Stomach (tissue), 9 donors: ENCODE measurements around the gene EVL. TPM values are rescaled to one million over a fixed set of nuclear protein-coding genes. Genes with fewer than 3 reads are reported as not detected.

Experiments used
- DNase-seq, 2 donors: peaks; one replicate each; pipeline versions ENCODE4 v3.0.0 to v3.0.0-alpha.2; 2013 to 2019
- H3K27ac ChIP-seq, 5 donors: fragments of 200-600 bp in 4 of 5; sonication (generic) in 4 of 5; one replicate each; pipeline ENCODE4 v1.5.1; 2013 to 2019; ENCODE audit warnings: mild to moderate bottlenecking in 1 of 5, moderate library complexity in 1 of 5
- H3K27me3 ChIP-seq, 3 donors: fragments of 200-600 bp; sonication (generic); one replicate each; pipeline ENCODE4 v1.5.1; 2017 to 2019; ENCODE audit warnings: mixed run types in 1 of 3
- H3K36me3 ChIP-seq, 4 donors: fragments of 200-600 bp; sonication (generic); 1 replicate in 3 of 4; 2 replicates in 1 of 4; pipeline ENCODE4 v1.5.1; 2016 to 2019
- H3K4me1 ChIP-seq, 4 donors: fragments of 200-600 bp; sonication (generic); one replicate each; pipeline ENCODE4 v1.5.1; 2016 to 2019
- H3K4me3 ChIP-seq, 4 donors: fragments of 200-600 bp; sonication (generic) in 3 of 4; one replicate each; pipeline ENCODE4 v1.5.1; 2016 to 2019; ENCODE audit warnings: mild to moderate bottlenecking in 1 of 4
- H3K9me3 ChIP-seq, 4 donors: fragments of 200-600 bp; sonication (generic); one replicate each; pipeline ENCODE4 v1.5.1; 2016 to 2019
- EP300 ChIP-seq: sonication (generic); formaldehyde crosslinking; IDR thresholded peaks from one replicate; pipeline ENCODE4 v1.6.1; 2017; ENCODE audit warnings: antibody characterized with exemption
- POLR2A ChIP-seq, 4 donors: fragments of 450-650 bp; IDR thresholded peaks; one replicate each; pipeline ENCODE4 v1.6.1; 2016; ENCODE audit warnings: antibody characterized with exemption in 4 of 4, control low read depth in 2 of 4, mild to moderate bottlenecking in 1 of 4, moderate library complexity in 1 of 4
- POLR2AphosphoS5 ChIP-seq, 3 donors: sonication (generic); formaldehyde crosslinking; IDR thresholded peaks; one replicate each; pipeline ENCODE4 v1.6.1; 2016; ENCODE audit warnings: antibody characterized with exemption in 3 of 3
- WGBS, 5 donors: extraction: QIAGEN DNeasy Blood & Tissue Kit in 3 of 5; methylation state at CpG; one replicate each; pipeline versions ENCODE4 v1.1.5 to v1.1.7; 2013 to 2018; 5-methylcytosine and 5-hydroxymethylcytosine counted together
- intact Hi-C: fragments of 100-400 bp; cut with DNase I; formaldehyde crosslinking; loops from one replicate; pipeline ENCODE4 v1.15.1; 2023; ENCODE audit warnings: low total_unique reads
- polyA plus RNA-seq, 3 donors: library from polyadenylated mRNA; stranded (reverse); fragments of 200-250 nt; gene quantifications; one replicate each; pipeline ENCODE4 v1.2.3, GENCODE V29; 2013
- total RNA-seq, 5 donors: library from RNA; depleted of rRNA; stranded (reverse); fragments of >200 nt; gene quantifications; one replicate each; pipeline versions ENCODE4 v1.1.0 to v1.2.3, GENCODE V29; 2014 to 2016
- TF ChIP-seq, protein P1 (sequence below), 7 experiments: fragments of 450-650 bp in 4 of 7; fragments of 200-600 bp in 3 of 7; sonication (generic) in 3 of 7; IDR thresholded peaks; one replicate each; pipeline ENCODE4 v1.5.1; 2016 to 2019; ENCODE audit warnings: antibody characterized with exemption in 7 of 7, control low read depth in 2 of 7, mild to moderate bottlenecking in 1 of 7
- donor health status: healthy with polysubstance abuse.
- donor health status: Bipolar disorder and iron deficiency.
- donor health status: healthy.

The EVL gene
- total and polyA plus RNA-seq, 8 donors = 23.3 to 111 (median 39.7) TPM

DNA sequence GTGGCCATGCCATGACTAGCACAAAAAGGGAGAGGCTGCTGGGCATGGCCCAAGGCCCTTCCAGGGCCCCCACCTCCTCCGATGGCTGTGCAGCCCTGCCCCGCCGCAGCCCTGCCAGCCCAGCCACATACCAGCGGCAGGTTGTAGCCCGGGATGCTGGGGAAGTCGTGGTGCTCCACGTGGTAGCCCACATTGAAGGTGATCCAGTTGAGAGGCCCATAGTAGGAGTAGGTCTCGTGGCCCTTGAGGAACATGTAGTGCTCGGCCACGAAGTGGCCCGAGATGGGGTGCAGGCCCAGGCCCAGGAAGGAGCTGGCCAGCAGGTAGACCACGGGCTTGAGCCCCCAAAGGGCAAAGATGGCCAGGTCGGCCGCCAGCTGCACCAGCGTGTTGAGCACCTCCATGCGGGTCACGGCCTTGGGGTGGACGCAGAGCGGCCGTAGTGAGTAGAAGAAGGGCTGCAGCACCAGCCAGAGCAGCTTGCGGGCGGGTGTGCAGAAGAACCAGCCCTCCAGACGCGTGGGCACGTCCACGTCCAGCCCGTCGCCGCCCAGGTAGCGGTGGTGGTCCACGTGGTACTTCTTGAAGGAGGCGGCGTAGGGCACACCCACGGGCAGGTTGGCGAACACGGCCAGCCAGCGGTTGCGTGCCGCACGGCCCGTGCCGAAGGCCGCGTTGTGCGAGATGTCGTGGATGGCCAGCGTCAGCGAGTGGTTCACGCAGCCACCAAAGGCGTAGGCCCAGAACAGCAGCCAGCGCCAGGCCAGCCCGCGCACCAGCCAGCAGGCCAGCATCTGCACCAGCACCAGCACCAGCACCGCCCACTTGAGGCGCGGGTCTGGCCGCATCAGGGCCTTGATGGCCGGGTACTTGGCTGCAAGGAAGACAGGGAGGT, 83.9 kb downstream of the EVL start:
- intact Hi-C loops = no loop called here
- no peak for DNase-seq
- Histone ChIP-seq H3K27me3 (peaks cover 0 to 16% (median 0%) of the 10 kb centered on the region in 3 donors), H3K4me3 (no peak overlapping the region), H3K27ac (peak overlapping the region; percentile 6 to 85 (median 66)), H3K4me1 (peaks cover 53 to 80% (median 76%) of the 10 kb centered on the region in 4 donors), H3K36me3 (peaks cover 0 to 6% (median 4%) of the 10 kb centered on the region in 4 donors), H3K9me3 (no peaks in the 10 kb centered on the region)
- 88 to 93% (median 90%) methylated on average over 43 to 58 of the region's 58 CpGs for WGBS, 5 donors
- no peak for TF ChIP-seq POLR2AphosphoS5 (IDR thresholded peaks at IDR 0.05)
- no peak for TF ChIP-seq EP300
- TF ChIP-seq, protein P1, sequence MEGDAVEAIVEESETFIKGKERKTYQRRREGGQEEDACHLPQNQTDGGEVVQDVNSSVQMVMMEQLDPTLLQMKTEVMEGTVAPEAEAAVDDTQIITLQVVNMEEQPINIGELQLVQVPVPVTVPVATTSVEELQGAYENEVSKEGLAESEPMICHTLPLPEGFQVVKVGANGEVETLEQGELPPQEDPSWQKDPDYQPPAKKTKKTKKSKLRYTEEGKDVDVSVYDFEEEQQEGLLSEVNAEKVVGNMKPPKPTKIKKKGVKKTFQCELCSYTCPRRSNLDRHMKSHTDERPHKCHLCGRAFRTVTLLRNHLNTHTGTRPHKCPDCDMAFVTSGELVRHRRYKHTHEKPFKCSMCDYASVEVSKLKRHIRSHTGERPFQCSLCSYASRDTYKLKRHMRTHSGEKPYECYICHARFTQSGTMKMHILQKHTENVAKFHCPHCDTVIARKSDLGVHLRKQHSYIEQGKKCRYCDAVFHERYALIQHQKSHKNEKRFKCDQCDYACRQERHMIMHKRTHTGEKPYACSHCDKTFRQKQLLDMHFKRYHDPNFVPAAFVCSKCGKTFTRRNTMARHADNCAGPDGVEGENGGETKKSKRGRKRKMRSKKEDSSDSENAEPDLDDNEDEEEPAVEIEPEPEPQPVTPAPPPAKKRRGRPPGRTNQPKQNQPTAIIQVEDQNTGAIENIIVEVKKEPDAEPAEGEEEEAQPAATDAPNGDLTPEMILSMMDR (IDR thresholded peaks at IDR 0.05) = no peak
- TF ChIP-seq POLR2A (IDR thresholded peaks at IDR 0.05) = no peak

DNA sequence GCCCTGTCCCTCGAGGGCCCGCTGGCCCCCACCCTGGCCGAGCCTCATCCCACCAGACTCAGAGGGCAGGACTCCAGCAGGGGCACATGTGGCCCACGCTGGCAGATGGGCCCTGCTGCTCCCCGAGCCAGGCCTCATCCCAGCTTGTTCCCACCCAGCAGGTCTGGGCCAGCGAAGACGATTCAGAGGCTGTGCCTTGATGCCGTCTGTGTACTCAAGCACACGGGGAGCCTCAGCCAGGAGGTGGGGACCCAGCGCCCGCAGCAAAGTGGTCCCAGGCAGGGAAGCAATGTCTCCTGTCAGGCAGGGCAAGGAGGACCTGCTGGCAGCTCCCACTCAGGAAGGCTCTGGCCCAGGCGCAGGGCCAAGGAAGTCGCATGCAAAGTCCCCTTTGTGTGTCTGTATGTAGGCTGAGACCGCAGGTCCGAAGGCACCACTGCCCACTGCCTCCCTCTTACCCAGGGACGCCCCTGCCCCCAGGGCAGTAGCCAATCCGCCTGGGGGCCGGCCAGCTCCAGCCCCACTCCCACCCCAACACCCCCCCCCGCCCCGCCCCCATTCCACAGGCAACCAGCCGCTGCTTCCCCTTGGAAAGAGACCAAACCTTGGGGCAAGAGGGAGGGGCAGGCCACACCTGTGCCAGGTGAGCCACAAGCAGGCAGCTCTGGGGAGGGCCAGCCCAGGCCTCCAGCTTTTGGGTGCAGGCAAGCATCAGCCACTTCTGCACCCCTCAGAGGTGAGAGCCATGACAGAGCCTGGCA, 84.8 kb downstream of the EVL start:
- Histone ChIP-seq H3K4me3 (no peak overlapping the region), H3K36me3 (no peaks in the 10 kb centered on the region)

DNA sequence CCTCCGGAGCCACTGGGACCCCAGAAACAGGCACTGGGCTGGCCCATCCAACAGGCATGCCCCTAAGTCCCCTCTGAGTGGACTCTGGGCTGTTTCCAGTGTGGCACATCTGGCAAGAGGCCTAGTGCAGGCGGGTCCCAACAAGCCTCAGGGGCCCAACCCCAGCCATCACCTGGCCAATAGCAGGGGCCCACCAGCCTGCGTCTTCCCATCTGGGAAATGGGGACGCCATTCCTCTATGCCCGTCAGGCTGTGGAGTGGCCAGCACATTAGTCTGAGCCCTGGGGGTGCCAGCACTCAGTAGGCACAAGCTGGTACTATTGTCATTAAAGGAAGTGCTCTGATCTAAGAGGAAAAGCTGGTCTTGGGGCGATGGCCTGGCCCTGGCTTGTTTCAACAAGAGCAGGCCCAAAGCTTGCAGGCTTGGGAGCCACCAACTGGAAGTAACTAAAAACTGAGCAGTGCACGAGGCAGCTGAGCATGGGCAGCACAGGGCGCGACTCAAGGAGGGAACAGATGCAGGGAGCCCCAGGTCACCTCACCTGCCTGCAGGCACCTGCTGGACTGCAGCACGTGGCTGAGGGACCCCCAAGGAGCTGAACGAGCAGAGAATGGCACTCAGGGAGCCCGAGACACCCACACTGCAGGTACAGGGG, 85.8 kb downstream of the EVL start:
- H3K27ac ChIP-seq = peak overlapping the region; percentile 56 to 78 (median 70)

More for the DNA sequence above, 84.8 kb downstream of the EVL start:
- intact Hi-C loops = no loop called here
- Histone ChIP-seq H3K9me3 (peaks cover 6 to 9% (median 8%) of the 10 kb centered on the region in 4 donors), H3K27me3 (peaks cover 0 to 23% (median 0%) of the 10 kb centered on the region in 3 donors), H3K4me1 (peaks cover 43 to 70% (median 67%) of the 10 kb centered on the region in 4 donors), H3K27ac (peak overlapping the region; percentile 25 to 78 (median 70))
- DNase-seq = peak; percentile 62 to 75
- WGBS, 5 donors = 24 to 45% (median 33%) methylated on average over 4 to 21 of the region's 21 CpGs
- no peak for TF ChIP-seq EP300
- TF ChIP-seq POLR2AphosphoS5 (IDR thresholded peaks at IDR 0.05) = no peak
- TF ChIP-seq POLR2A (IDR thresholded peaks at IDR 0.05) = no peak
- TF ChIP-seq, protein P1 (IDR thresholded peaks at IDR 0.05) = no peak

More for the DNA sequence above, 85.8 kb downstream of the EVL start:
- peak in 1 of 2 donors; percentile 50 for DNase-seq
- TF ChIP-seq POLR2A (IDR thresholded peaks at IDR 0.05) = no peak
- TF ChIP-seq, protein P1 (IDR thresholded peaks at IDR 0.05) = no peak
- no peak for TF ChIP-seq EP300
- TF ChIP-seq POLR2AphosphoS5 (IDR thresholded peaks at IDR 0.05) = no peak
- Histone ChIP-seq H3K4me3 (no peak overlapping the region), H3K27me3 (peaks cover 0 to 24% (median 0%) of the 10 kb centered on the region in 3 donors), H3K4me1 (peaks cover 40 to 65% (median 64%) of the 10 kb centered on the region in 4 donors), H3K9me3 (peaks cover 7 to 11% (median 10%) of the 10 kb centered on the region in 4 donors), H3K36me3 (no peaks in the 10 kb centered on the region)
- intact Hi-C loops = no loop called here
- WGBS, 5 donors = 44 to 56% (median 47%) methylated on average over 8 to 12 of the region's 12 CpGs
